SJSA1 (cell line): ENCODE measurements around the gene CYP26B1. TPM values are rescaled to one million over a fixed set of nuclear protein-coding genes. Genes with fewer than 3 reads are reported as not detected.

ENCODE experiments used
- DNase-seq, 2 experiments: peaks; one replicate each; pipeline ENCODE4 v3.0.0-alpha.2; 2015 to 2020; ENCODE audit warnings: low spot score in 2 of 2, low read depth in 1 of 2
- H3K27ac ChIP-seq: fragments of 250-450 bp; sonication (Bioruptor Pico); 2 replicates; pipeline ENCODE4 v1.5.1; 2020; ENCODE audit warnings: mild to moderate bottlenecking, moderate library complexity
- H3K27me3 ChIP-seq: fragments of 250-450 bp; sonication (Bioruptor Pico); replicated peaks from 2 replicates; pipeline ENCODE4 v1.5.1; 2020; ENCODE audit warnings: mild to moderate bottlenecking, moderate library complexity
- H3K36me3 ChIP-seq: fragments of 250-450 bp; sonication (Bioruptor Pico); 2 replicates; pipeline ENCODE4 v1.5.1; 2020; ENCODE audit warnings: mild to moderate bottlenecking
- H3K4me1 ChIP-seq: fragments of 250-450 bp; sonication (Bioruptor Pico); replicated peaks from 2 replicates; pipeline ENCODE4 v1.6.1; 2021; ENCODE audit warnings: mild to moderate bottlenecking
- H3K4me3 ChIP-seq: fragments of 250-450 bp; sonication (Bioruptor Pico); 2 replicates; pipeline ENCODE4 v1.5.1; 2020; ENCODE audit warnings: mild to moderate bottlenecking
- H3K9me3 ChIP-seq: fragments of 250-450 bp; sonication (Bioruptor Pico); replicated peaks from 2 replicates; pipeline ENCODE4 v1.5.1; 2020; ENCODE audit warnings: mild to moderate bottlenecking
- total RNA-seq: library from RNA; depleted of rRNA; stranded (reverse); fragments of >200 nt; shearing (Covaris generic); gene quantifications from 2 replicates; pipeline ENCODE4 v1.2.3, GENCODE V29; 2014

Gene CYP26B1
- total RNA-seq, 1 experiment from 2014 or later = 0.03 TPM

GRCh38 chr2:72150157-72150860, 2.6 kb upstream of the CYP26B1 start:
- Histone ChIP-seq H3K9me3 (peaks cover 11% of the 10 kb centered on the region), H3K36me3 (no peaks in the 10 kb centered on the region), H3K4me3 (no peak overlapping the region), H3K27ac (no peak overlapping the region), H3K27me3 (peaks cover 55% of the 10 kb centered on the region), H3K4me1 (peaks cover 31% of the 10 kb centered on the region)
- DNase-seq = peak; percentile 73 to 80

DNA sequence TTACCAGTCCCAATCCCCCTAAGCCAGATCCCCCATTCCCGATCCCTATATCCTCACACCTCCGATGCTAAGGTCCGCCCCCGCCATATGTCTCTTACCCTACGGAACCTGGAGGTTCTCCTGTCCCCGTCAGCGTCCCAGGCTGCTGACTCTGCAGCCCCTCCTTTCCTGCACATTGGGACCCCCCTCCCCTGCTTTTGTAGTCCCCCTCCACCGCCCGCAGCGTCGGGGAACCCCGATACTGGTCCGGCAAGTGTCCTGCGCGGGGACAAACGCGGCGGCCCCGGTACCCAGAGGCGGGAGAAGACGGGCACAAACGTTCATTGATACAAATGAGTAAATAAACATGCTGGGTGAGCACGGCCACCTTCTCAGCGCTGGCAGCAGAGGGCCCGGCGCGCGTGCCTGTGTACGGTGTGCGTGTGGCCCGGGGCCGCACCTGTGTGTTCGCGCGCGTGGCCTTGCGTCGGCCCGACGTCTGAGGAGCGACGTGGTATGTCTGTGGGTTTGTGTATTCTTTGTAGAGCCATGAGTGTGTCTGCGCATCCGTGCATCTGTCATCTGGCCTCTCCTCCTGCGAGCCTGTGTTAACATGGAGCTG, 2.0 kb upstream of the CYP26B1 start:
- Histone ChIP-seq H3K9me3 (peaks cover 11% of the 10 kb centered on the region), H3K36me3 (no peaks in the 10 kb centered on the region), H3K27ac (no peak overlapping the region), H3K4me1 (peaks cover 38% of the 10 kb centered on the region), H3K27me3 (peaks cover 57% of the 10 kb centered on the region), H3K4me3 (no peak overlapping the region; the same call in 1 of the 2 replicates)
- peak in 1 of 2 experiments; percentile 46 for DNase-seq

DNA sequence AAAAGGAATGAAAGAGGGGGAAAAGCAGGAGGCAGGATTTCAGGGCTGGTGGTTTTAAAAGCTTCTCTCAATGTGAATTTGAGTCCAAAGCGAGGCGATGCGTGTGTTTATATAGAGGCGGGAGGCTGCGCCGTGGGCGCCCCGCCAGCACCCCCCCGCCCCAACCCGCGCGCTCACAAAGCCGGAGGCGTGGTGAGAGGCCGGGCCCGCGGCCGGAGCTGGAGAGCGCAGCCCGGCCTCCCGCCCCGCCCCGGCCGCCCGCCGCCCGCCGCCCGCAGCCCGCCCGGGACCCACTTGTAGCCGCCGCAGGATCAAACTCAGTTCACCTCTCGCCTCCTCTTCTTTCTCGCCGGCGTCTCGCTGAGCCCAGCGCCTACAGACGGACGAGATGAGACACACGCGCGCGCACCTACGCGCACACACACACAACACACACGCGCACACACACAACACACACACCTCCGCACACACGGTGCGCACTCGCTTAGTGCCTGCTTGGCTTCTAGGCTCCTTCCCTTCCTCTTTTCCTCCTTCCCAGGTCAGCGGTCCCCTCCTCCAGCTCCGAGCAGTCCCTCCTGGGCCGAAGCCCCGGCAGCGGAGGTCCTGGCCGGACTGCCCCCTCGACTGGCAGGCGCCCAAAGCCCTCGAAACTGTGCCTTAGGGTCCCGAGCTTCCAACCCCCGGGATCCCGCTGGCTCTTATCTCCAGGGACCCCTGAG, 1.3 kb upstream of the CYP26B1 start:
- Histone ChIP-seq H3K27ac (no peak overlapping the region), H3K4me3 (peak overlapping the region; percentile 35), H3K9me3 (peaks cover 11% of the 10 kb centered on the region), H3K4me1 (peaks cover 39% of the 10 kb centered on the region), H3K27me3 (peaks cover 57% of the 10 kb centered on the region), H3K36me3 (no peaks in the 10 kb centered on the region)
- DNase-seq = peak; percentile 40 to 48

DNA sequence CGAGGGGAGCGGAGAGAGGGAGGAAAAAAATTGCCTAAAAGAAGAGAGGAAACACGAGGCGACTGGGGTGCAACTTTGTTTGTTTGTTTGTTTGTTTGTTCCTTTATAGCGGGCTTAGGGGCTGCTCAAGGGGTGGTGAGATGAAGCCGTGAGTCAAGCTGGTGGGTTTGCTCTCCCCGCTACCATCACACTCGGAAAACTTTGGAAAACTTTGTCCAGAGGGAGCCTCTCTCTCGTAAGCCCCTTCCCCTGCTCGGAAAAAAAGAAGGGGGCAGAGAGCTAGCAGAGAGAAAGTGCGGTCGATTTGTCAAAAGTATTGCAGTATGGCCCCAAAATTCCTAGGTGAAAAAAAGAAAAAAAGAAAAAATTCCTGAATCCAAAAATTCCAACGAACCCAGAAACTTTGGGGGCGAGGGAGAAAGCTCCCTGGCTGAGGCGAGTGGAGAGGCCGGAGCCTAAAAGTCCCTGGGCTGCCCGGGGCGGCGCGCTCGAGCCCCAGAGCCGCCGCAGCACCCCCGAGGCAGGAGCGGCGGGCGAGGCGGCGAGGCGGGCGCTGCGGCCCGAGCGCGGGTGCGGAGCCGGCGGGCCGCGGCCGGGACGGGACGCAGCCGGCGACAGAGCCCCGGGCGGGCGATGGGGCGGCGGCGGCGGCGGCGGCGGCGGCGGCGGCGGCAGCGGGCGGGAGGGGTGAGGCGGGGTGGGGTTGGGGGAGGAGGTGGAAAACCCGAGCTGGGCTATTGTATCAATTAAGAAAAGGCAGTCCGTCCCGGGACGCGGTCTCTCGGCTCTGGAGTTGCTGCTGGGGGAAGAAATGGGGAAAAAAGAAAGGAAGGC, 558 bp upstream of the CYP26B1 start:
- peaks cover 57% of the 10 kb centered on the region for H3K27me3 ChIP-seq

GRCh38 chr2:72146347-72147302, 1.0 kb downstream of the CYP26B1 start:
- H3K36me3 ChIP-seq = no peaks in the 10 kb centered on the region
- no peak overlapping the region for H3K4me3 ChIP-seq
- peaks cover 39% of the 10 kb centered on the region for H3K4me1 ChIP-seq
- H3K27ac ChIP-seq = no peak overlapping the region
- peaks cover 11% of the 10 kb centered on the region for H3K9me3 ChIP-seq
- peak in 1 of 2 experiments; percentile 37 for DNase-seq
- peaks cover 57% of the 10 kb centered on the region for H3K27me3 ChIP-seq

More for the DNA sequence above, 558 bp upstream of the CYP26B1 start:
- Histone ChIP-seq H3K9me3 (peaks cover 11% of the 10 kb centered on the region), H3K27ac (no peak overlapping the region), H3K4me1 (peaks cover 39% of the 10 kb centered on the region), H3K36me3 (no peaks in the 10 kb centered on the region), H3K4me3 (peak overlapping the region; percentile 35)
- peak in 1 of 2 experiments; percentile 26 for DNase-seq

- Histone ChIP-seq H3K4me3 (no peak overlapping the region; the same call in 1 of the 2 replicates), H3K4me1 (peaks cover 39% of the 10 kb centered on the region), H3K27me3 (peaks cover 55% of the 10 kb centered on the region), H3K36me3 (no peaks in the 10 kb centered on the region), H3K27ac (no peak overlapping the region), H3K9me3 (peaks cover 11% of the 10 kb centered on the region)
- no peak for DNase-seq
Observed at GRCh38 chr2:72145658-72146329, 1.9 kb downstream of the CYP26B1 start.

DNA sequence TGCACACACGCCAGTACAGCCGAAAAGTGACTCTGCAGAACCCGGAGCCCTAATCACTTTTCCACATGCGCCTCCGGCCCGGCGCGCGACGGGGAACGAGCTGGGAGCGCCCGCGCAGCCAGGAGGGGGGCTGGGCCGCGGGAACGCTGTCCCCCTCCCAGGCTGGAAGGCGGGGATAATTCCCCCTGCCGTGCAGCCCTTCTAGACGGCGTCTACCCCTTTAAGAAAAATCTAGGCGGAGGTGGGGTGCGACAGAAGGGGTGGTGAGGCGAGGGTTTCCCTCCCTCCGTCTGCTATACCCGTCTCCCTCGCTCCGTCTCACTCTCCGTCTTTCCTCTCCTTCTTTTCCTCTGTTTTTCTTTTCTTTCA, 2.4 kb downstream of the CYP26B1 start:
- Histone ChIP-seq H3K4me1 (peaks cover 39% of the 10 kb centered on the region), H3K27ac (no peak overlapping the region), H3K27me3 (peaks cover 53% of the 10 kb centered on the region), H3K9me3 (peaks cover 11% of the 10 kb centered on the region), H3K4me3 (peak overlapping the region; percentile 9), H3K36me3 (no peaks in the 10 kb centered on the region)
- DNase-seq = peak in 1 of 2 experiments; percentile 35

- peaks cover 47% of the 10 kb centered on the region for H3K27me3 ChIP-seq
- peaks cover 34% of the 10 kb centered on the region for H3K4me1 ChIP-seq
- H3K4me3 ChIP-seq = peak overlapping the region; percentile 9
- peak in 1 of 2 experiments; percentile 43 for DNase-seq
- H3K9me3 ChIP-seq = peaks cover 11% of the 10 kb centered on the region
- H3K36me3 ChIP-seq = no peaks in the 10 kb centered on the region
- no peak overlapping the region for H3K27ac ChIP-seq
Observed at GRCh38 chr2:72144632-72145288, 2.9 kb downstream of the CYP26B1 start.

DNA sequence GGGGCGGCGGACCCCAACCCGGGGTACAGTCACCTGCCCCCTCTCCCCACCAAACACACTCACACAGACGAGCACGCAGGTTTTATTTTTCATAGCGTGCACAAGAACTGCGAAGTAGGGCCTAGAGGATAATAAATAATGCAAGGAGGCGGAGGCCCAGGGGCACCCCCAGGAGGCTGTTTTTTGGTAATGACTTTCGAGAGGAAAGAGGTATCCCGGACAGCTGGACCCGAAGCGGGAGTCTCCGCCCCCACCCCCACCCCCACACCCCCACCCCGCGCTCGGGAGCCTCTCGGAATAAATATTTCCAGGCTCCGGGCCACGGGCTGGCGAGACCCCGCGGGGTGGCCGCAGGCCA, 3.4 kb downstream of the CYP26B1 start:
- no peak for DNase-seq
- H3K36me3 ChIP-seq = no peaks in the 10 kb centered on the region
- H3K4me3 ChIP-seq = no peak overlapping the region
- peaks cover 31% of the 10 kb centered on the region for H3K4me1 ChIP-seq
- no peak overlapping the region for H3K27ac ChIP-seq
- peaks cover 42% of the 10 kb centered on the region for H3K27me3 ChIP-seq
- H3K9me3 ChIP-seq = peaks cover 11% of the 10 kb centered on the region

GRCh38 chr2:72143441-72144273, 4.0 kb downstream of the CYP26B1 start:
- DNase-seq = peak in 1 of 2 experiments; percentile 37
- Histone ChIP-seq H3K27ac (no peak overlapping the region), H3K4me1 (peaks cover 34% of the 10 kb centered on the region), H3K9me3 (peaks cover 11% of the 10 kb centered on the region), H3K4me3 (no peak overlapping the region), H3K36me3 (no peaks in the 10 kb centered on the region), H3K27me3 (peaks cover 38% of the 10 kb centered on the region)
